Neuronal stem cell (in vitro differentiated cells): ENCODE data around the gene NHLRC4.
A peak's percentile ranks its signal among the peaks of the same experiment; 100 is the strongest.

Experiments
- DNase-seq: peaks from one replicate; pipeline ENCODE4 v3.0.0-alpha.2; 2013; ENCODE audit warnings: low spot score
- H2AFZ ChIP-seq: one replicate; pipeline ENCODE4 v1.6.1; 2013; ENCODE audit warnings: mild to moderate bottlenecking, low read length, inconsistent platforms
- H2AK5ac ChIP-seq: 2 replicates; pipeline ENCODE4 v1.6.1; 2013; ENCODE audit warnings: low read depth, mild to moderate bottlenecking, inconsistent platforms, low read length, moderate library complexity, mixed read lengths
- H2BK120ac ChIP-seq: 2 replicates; pipeline ENCODE4 v1.6.1; 2013; ENCODE audit warnings: low read depth, mild to moderate bottlenecking, inconsistent platforms, low read length, moderate library complexity, mixed read lengths
- H2BK12ac ChIP-seq: one replicate; pipeline ENCODE4 v1.6.1; 2013; ENCODE audit warnings: low read length, inconsistent platforms
- H2BK15ac ChIP-seq: 2 replicates; pipeline ENCODE4 v1.6.1; 2013; ENCODE audit warnings: mild to moderate bottlenecking, low read length, inconsistent platforms, mixed read lengths
- H2BK5ac ChIP-seq: one replicate; pipeline ENCODE4 v1.6.1; 2013; ENCODE audit warnings: inconsistent platforms, mild to moderate bottlenecking, low read length, moderate library complexity
- H3K14ac ChIP-seq: one replicate; pipeline ENCODE4 v1.6.1; 2013; ENCODE audit warnings: low read length, inconsistent platforms
- H3K18ac ChIP-seq: 2 replicates; pipeline ENCODE4 v1.6.1; 2013; ENCODE audit warnings: low read length, inconsistent platforms
- H3K23ac ChIP-seq: 2 replicates; pipeline ENCODE4 v1.6.1; 2013; ENCODE audit warnings: low read depth, mild to moderate bottlenecking, mixed read lengths, low read length, inconsistent platforms; ENCODE audit not compliant: poor library complexity
- H3K27ac ChIP-seq: replicated peaks from 3 replicates; pipeline ENCODE4 v1.5.1; 2013; ENCODE audit warnings: low read length, inconsistent platforms
- H3K27me3 ChIP-seq, 3 experiments: 2 replicates each; pipeline ENCODE4 v1.6.1; 2013; ENCODE audit warnings: low read length in 3 of 3, mild to moderate bottlenecking in 2 of 3, inconsistent platforms in 1 of 3, low read depth in 1 of 3, mixed read lengths in 1 of 3, moderate library complexity in 1 of 3; ENCODE audit not compliant: control insufficient read depth in 3 of 3, insufficient read depth in 3 of 3
- H3K36me3 ChIP-seq, 2 donors: replicated peaks in 1 of 2; 2 replicates each; pipeline ENCODE4 v1.6.1; 2013; ENCODE audit warnings: low read length in 2 of 2; ENCODE audit not compliant: control insufficient read depth in 2 of 2, insufficient read depth in 2 of 2
- H3K4ac ChIP-seq: 2 replicates; pipeline ENCODE4 v1.6.1; 2013; ENCODE audit warnings: inconsistent platforms, mild to moderate bottlenecking, low read length, moderate library complexity
- H3K4me1 ChIP-seq, 2 donors: 1 replicate in 1 of 2; 2 replicates in 1 of 2; pipeline ENCODE4 v1.6.1; 2013; ENCODE audit warnings: low read length in 2 of 2, low read depth in 1 of 2; ENCODE audit not compliant: control insufficient read depth in 2 of 2, insufficient read depth in 1 of 2
- H3K4me2 ChIP-seq: one replicate; pipeline ENCODE4 v1.6.1; 2013; ENCODE audit warnings: mild to moderate bottlenecking, low read length, inconsistent platforms; ENCODE audit not compliant: insufficient read depth, poor library complexity, severe bottlenecking
- H3K4me3 ChIP-seq, 2 donors: 2 replicates each; pipeline ENCODE4 v1.5.1; 2013; ENCODE audit warnings: low read length in 2 of 2, mild to moderate bottlenecking in 2 of 2, inconsistent platforms in 1 of 2, moderate library complexity in 1 of 2
- H3K79me1 ChIP-seq: one replicate; pipeline ENCODE4 v1.6.1; 2013; ENCODE audit warnings: low read depth, mild to moderate bottlenecking, inconsistent platforms, low read length, moderate library complexity
- H3K9ac ChIP-seq: one replicate; pipeline ENCODE4 v1.6.1; 2013; ENCODE audit warnings: mild to moderate bottlenecking, low read depth, low read length, inconsistent platforms; ENCODE audit not compliant: poor library complexity
- H3K9me3 ChIP-seq, 2 donors: replicated peaks in 1 of 2; 2 replicates each; pipeline versions ENCODE3 to v1.6.1; 2013; ENCODE audit warnings: low read length in 2 of 2, mild to moderate bottlenecking in 2 of 2, inconsistent platforms in 1 of 2, low read depth in 1 of 2, mixed read lengths in 1 of 2, moderate library complexity in 1 of 2; ENCODE audit not compliant: control insufficient read depth in 2 of 2, insufficient read depth in 1 of 2
- H4K8ac ChIP-seq: one replicate; pipeline ENCODE4 v1.6.1; 2013; ENCODE audit warnings: low read depth, mild to moderate bottlenecking, inconsistent platforms, low read length, moderate library complexity
- H4K91ac ChIP-seq: one replicate; pipeline ENCODE4 v1.6.1; 2013; ENCODE audit warnings: low read length, low read depth, mild to moderate bottlenecking, inconsistent platforms; ENCODE audit not compliant: poor library complexity
- WGBS, 2 donors: extraction: QIAGEN DNeasy Blood & Tissue Kit; methylation state at CpG; one replicate each; pipeline ENCODE4 v1.1.7; 2013; ENCODE audit warnings: missing lambda C conversion rate in 2 of 2, mixed read lengths in 1 of 2; ENCODE audit not compliant: insufficient read length in 2 of 2, insufficient replicate concordance in 1 of 2; ENCODE audit errors: extremely low coverage in 2 of 2; 5-methylcytosine and 5-hydroxymethylcytosine counted together

The NHLRC4 gene

DNA sequence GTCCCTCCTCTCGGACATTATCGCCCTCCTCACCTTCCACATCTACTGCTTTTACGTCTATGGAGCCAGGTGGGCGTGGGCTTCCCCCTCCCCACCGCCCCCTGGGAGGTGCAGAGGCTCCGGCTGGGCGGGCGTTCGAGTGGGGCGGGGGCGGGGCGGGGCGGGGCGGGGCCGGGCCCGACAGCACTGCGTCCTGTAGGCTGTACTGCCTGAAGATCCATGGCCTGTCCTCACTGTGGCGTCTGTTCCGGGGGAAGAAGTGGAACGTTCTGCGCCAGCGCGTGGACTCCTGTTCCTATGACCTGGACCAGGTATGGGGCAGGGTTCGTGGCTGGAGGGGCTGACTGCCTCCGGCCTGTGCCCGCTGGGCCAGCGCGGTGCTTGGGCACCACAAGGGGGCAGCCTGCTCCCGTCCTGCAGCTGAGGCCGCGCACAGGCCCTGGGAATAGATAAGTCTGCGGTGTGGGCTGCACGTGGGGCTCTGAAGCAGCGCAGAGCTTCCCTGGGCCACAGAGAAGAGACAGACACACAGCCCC, 12.1 kb downstream of the NHLRC4 start:
- Histone ChIP-seq H2BK5ac (no peak overlapping the region), H2BK12ac (no peak overlapping the region), H3K18ac (no peak overlapping the region), H3K4ac (no peak overlapping the region), H3K36me3 (peaks cover 19 to 43% of the 10 kb centered on the region in 2 donors), H3K27me3 (peaks cover 0 to 5% (median 0%) of the 10 kb centered on the region in 3 experiments), H3K27ac (no peak overlapping the region), H3K4me1 (peaks cover 0 to 8% of the 10 kb centered on the region in 2 donors), H2AK5ac (no peak overlapping the region), H3K9ac (peak overlapping the region; percentile 17), H3K4me2 (peak overlapping the region; percentile 47), H3K14ac (no peak overlapping the region), H3K9me3 (no peaks in the 10 kb centered on the region), H4K91ac (no peak overlapping the region), H2BK15ac (no peak overlapping the region), H2AFZ (no peak overlapping the region), H3K23ac (peak overlapping the region; percentile 95), H3K4me3 (peak overlapping the region in 1 of 2 donors; percentile 72), H3K79me1 (peaks cover 4% of the 10 kb centered on the region), H4K8ac (no peak overlapping the region), H2BK120ac (no peak overlapping the region)
- peak; percentile 71 for DNase-seq
- WGBS, 2 donors: no CpG with 5 or more reads among the region's 34 CpGs

DNA sequence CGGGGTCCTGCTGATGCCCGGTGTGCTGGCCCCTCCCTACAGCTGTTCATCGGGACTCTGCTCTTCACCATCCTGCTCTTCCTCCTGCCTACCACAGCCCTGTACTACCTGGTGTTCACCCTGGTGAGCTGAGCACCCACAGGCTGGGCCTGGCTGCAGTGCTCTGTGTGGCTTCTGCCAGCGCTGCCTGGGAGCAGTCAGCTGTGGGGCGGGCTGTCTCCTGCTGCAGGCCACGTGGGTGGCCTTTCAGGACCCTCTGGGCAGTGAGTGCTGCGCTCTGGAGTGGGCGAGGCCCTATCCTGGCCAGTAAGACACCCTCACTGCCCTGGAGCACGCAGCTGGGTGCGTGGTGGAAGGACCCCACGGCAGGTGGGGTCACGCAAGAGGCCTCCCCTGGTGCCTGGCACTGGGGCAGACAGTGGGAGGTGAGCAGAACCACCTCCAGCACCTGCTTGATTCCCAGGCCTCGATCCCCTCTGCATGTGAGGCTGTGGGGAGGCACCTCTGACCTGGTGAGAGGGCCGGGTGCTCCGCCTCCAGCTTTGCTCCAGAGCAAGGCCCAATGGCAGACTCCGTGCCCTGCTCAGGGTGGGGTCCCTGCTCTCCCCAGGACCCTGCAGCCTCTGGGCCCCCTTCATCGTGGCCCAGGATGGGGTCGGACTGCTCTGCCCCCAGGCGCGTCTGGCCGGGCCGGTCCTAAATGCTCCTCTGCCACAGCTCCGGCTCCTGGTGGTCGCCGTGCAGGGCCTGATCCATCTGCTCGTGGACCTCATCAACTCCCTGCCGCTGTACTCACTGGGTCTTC, 13.5 kb downstream of the NHLRC4 start:
- Histone ChIP-seq H2BK12ac (peak overlapping the region; percentile 41), H2AK5ac (peak overlapping the region; percentile 96), H3K27ac (no peak overlapping the region), H3K18ac (no peak overlapping the region), H3K79me1 (peaks cover 2% of the 10 kb centered on the region), H3K4me3 (peak overlapping the region in 1 of 2 donors; percentile 24), H4K8ac (peak overlapping the region; percentile 23), H3K4me1 (peaks cover 0 to 12% of the 10 kb centered on the region in 2 donors), H3K9me3 (no peaks in the 10 kb centered on the region), H2AFZ (no peak overlapping the region), H3K27me3 (peaks cover 0 to 11% (median 0%) of the 10 kb centered on the region in 3 experiments), H3K9ac (no peak overlapping the region), H3K4me2 (no peak overlapping the region), H2BK15ac (no peak overlapping the region), H3K23ac (peak overlapping the region; percentile 85), H3K36me3 (peaks cover 9 to 29% of the 10 kb centered on the region in 2 donors), H2BK5ac (no peak overlapping the region), H3K4ac (no peak overlapping the region), H2BK120ac (peak overlapping the region; percentile 47), H3K14ac (peak overlapping the region; percentile 38), H4K91ac (no peak overlapping the region)
- DNase-seq: no peak
- WGBS, 2 donors: no CpG with 5 or more reads among the region's 27 CpGs

DNA sequence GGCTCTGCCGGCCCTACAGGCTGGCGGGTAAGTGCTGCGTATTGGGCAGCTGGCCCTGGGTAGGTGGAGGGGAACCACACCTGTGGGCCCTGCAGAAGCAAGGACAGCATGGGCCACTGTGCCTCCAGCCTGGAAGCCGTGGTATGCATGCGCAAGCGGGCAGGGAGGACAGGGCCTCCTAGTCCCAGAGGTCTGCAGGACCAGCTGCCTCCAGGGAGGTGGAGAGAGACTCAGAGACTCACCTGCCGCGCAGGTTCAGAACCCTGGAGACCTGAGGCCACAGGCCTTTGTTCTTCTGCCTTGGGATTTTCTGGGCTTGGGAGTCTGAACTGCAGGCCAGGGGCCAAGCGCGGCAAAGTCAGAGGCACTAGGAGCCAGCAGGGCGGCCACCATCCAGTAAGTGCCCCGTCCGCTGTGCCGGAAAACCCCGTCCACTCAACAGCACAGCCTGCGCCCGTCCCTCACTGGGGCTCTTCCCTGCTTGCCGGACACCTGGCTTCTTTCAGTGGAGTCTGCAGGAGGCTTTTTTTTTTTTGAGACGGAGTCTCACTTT, 14.2 kb downstream of the NHLRC4 start:
- H2BK120ac ChIP-seq: no peak overlapping the region
- H2AFZ ChIP-seq: no peak overlapping the region
- H3K9me3 ChIP-seq: no peaks in the 10 kb centered on the region
- no peak for DNase-seq
- H3K9ac ChIP-seq: no peak overlapping the region
- H2BK15ac ChIP-seq: no peak overlapping the region
- H3K4me1 ChIP-seq: peaks cover 0 to 12% of the 10 kb centered on the region in 2 donors
- H3K27ac ChIP-seq: no peak overlapping the region
- peaks cover 8 to 23% of the 10 kb centered on the region in 2 donors for H3K36me3 ChIP-seq
- peak overlapping the region; percentile 73 for H3K23ac ChIP-seq
- H4K91ac ChIP-seq: no peak overlapping the region
- H2BK5ac ChIP-seq: no peak overlapping the region
- H3K79me1 ChIP-seq: peaks cover 2% of the 10 kb centered on the region
- no peak overlapping the region for H3K4ac ChIP-seq
- no peak overlapping the region for H3K18ac ChIP-seq
- peak overlapping the region; percentile 23 for H4K8ac ChIP-seq
- H3K4me2 ChIP-seq: no peak overlapping the region
- H3K14ac ChIP-seq: no peak overlapping the region
- no CpG with 5 or more reads among the region's 19 CpGs for WGBS, 2 donors
- H2BK12ac ChIP-seq: no peak overlapping the region
- H3K27me3 ChIP-seq: peaks cover 0 to 18% (median 0%) of the 10 kb centered on the region in 3 experiments
- H2AK5ac ChIP-seq: peak overlapping the region; percentile 19
- H3K4me3 ChIP-seq: no peak overlapping the region

DNA sequence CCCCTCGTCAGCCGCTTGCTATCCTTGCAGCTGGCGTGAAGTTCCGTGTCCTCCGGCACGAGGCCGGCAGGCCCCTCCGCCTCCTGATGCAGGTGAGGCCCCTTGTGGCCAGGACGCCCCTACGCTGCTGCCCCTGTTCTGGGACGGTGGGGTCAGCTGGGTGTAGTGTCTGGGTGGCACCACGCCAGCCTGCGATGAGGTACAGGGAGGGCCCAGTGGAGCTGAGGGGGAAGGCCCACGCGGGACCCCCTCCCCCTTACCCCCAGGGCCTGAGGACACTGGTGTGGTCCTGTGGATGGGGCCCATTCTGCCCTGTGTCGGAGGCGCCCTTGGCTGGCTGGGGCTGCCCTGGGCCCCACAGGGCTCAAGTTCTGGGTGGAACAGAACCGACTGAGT, 15.4 kb downstream of the NHLRC4 start:
- Histone ChIP-seq H4K91ac (no peak overlapping the region), H3K27me3 (peaks cover 0 to 21% (median 0%) of the 10 kb centered on the region in 3 experiments), H2BK5ac (no peak overlapping the region), H3K79me1 (peaks cover 2% of the 10 kb centered on the region), H3K4ac (no peak overlapping the region), H3K9me3 (no peaks in the 10 kb centered on the region), H3K4me2 (no peak overlapping the region), H2BK12ac (peak overlapping the region; percentile 30), H3K4me1 (peaks cover 0 to 12% of the 10 kb centered on the region in 2 donors), H2AFZ (no peak overlapping the region), H3K9ac (peak overlapping the region; percentile 77), H2AK5ac (no peak overlapping the region), H2BK120ac (no peak overlapping the region), H3K4me3 (peak overlapping the region in 1 of 2 donors; percentile 23), H3K27ac (no peak overlapping the region), H3K18ac (no peak overlapping the region), H3K23ac (peak overlapping the region; percentile 80), H3K36me3 (peaks cover 8 to 18% of the 10 kb centered on the region in 2 donors), H4K8ac (no peak overlapping the region), H2BK15ac (no peak overlapping the region), H3K14ac (no peak overlapping the region)
- DNase-seq: no peak
- WGBS, 2 donors: no CpG with 5 or more reads among the region's 18 CpGs
